ENCODE measurements around the gene PLD5. TPM values are rescaled to one million over a fixed set of nuclear protein-coding genes. Genes with fewer than 3 reads are reported as not detected.

Gene PLD5
- total and polyA plus RNA-seq, 4 donors = under 0.01 to 0.17 (median 0.05) TPM; not detected in 1

GRCh38 chr1:242426271-242426905 is 98.1 kb downstream of the PLD5 start:
- WGBS = 81% methylated on average over 6 of the region's 6 CpGs
- H3K9me3 ChIP-seq (ENCODE audit: control insufficient read depth in 4 of 4, low read length in 3 of 4) = peaks cover 0 to 5% (median 1%) of the 10 kb centered on the region in 4 donors
- no peak for TF ChIP-seq FOXA1 (IDR thresholded peaks at IDR 0.05)
- TF ChIP-seq JUND (IDR thresholded peaks at IDR 0.05) = no peak
- no peak for TF ChIP-seq FOXA2 (IDR thresholded peaks at IDR 0.05)
- no peak for TF ChIP-seq RXRA (IDR thresholded peaks at IDR 0.05)
- TF ChIP-seq GABPA (IDR thresholded peaks at IDR 0.05 in 1 of 2, conservative IDR thresholded peaks at IDR 0.05 in 1 of 2) = no peak
- TF ChIP-seq, protein P1, sequence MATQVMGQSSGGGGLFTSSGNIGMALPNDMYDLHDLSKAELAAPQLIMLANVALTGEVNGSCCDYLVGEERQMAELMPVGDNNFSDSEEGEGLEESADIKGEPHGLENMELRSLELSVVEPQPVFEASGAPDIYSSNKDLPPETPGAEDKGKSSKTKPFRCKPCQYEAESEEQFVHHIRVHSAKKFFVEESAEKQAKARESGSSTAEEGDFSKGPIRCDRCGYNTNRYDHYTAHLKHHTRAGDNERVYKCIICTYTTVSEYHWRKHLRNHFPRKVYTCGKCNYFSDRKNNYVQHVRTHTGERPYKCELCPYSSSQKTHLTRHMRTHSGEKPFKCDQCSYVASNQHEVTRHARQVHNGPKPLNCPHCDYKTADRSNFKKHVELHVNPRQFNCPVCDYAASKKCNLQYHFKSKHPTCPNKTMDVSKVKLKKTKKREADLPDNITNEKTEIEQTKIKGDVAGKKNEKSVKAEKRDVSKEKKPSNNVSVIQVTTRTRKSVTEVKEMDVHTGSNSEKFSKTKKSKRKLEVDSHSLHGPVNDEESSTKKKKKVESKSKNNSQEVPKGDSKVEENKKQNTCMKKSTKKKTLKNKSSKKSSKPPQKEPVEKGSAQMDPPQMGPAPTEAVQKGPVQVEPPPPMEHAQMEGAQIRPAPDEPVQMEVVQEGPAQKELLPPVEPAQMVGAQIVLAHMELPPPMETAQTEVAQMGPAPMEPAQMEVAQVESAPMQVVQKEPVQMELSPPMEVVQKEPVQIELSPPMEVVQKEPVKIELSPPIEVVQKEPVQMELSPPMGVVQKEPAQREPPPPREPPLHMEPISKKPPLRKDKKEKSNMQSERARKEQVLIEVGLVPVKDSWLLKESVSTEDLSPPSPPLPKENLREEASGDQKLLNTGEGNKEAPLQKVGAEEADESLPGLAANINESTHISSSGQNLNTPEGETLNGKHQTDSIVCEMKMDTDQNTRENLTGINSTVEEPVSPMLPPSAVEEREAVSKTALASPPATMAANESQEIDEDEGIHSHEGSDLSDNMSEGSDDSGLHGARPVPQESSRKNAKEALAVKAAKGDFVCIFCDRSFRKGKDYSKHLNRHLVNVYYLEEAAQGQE (IDR thresholded peaks at IDR 0.05) = no peak
- TF ChIP-seq HNF4A (conservative IDR thresholded peaks at IDR 0.05) = no peak
- no peak for TF ChIP-seq ATF3 (IDR thresholded peaks at IDR 0.05)
- TF ChIP-seq, protein P2, sequence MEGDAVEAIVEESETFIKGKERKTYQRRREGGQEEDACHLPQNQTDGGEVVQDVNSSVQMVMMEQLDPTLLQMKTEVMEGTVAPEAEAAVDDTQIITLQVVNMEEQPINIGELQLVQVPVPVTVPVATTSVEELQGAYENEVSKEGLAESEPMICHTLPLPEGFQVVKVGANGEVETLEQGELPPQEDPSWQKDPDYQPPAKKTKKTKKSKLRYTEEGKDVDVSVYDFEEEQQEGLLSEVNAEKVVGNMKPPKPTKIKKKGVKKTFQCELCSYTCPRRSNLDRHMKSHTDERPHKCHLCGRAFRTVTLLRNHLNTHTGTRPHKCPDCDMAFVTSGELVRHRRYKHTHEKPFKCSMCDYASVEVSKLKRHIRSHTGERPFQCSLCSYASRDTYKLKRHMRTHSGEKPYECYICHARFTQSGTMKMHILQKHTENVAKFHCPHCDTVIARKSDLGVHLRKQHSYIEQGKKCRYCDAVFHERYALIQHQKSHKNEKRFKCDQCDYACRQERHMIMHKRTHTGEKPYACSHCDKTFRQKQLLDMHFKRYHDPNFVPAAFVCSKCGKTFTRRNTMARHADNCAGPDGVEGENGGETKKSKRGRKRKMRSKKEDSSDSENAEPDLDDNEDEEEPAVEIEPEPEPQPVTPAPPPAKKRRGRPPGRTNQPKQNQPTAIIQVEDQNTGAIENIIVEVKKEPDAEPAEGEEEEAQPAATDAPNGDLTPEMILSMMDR (IDR thresholded peaks at IDR 0.05; ENCODE audit: low read depth, low read length, missing input control) = no peak
- TF ChIP-seq TAF1 (conservative IDR thresholded peaks at IDR 0.05) = no peak
- TF ChIP-seq ZBTB33 (IDR thresholded peaks at IDR 0.05) = no peak
- no peak for TF ChIP-seq YY1 (IDR thresholded peaks at IDR 0.05)
- no peak for TF ChIP-seq HNF4G (IDR thresholded peaks at IDR 0.05)
- TF ChIP-seq, protein P3, sequence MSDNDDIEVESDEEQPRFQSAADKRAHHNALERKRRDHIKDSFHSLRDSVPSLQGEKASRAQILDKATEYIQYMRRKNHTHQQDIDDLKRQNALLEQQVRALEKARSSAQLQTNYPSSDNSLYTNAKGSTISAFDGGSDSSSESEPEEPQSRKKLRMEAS (IDR thresholded peaks at IDR 0.05) = no peak
- TF ChIP-seq EGR1 (IDR thresholded peaks at IDR 0.05; ENCODE audit: low read depth in 2 of 2) = no peak

More at GRCh38 chr1:242426271-242426905, 98.1 kb downstream of the PLD5 start:
- no peak overlapping the region for H3K9ac ChIP-seq (ENCODE audit: low read depth in 1 of 2, low read length in 2 of 2)
- no peak overlapping the region for H3K4me3 ChIP-seq (ENCODE audit: low read depth in 1 of 3, low read length in 3 of 3)
- DNase-seq (ENCODE audit: low spot score) = no peak
- no peaks in the 10 kb centered on the region for H3K4me1 ChIP-seq (ENCODE audit: control insufficient read depth in 4 of 4, insufficient read depth in 4 of 4, low read length in 3 of 4)
- no peak overlapping the region for H3K27ac ChIP-seq (ENCODE audit: low read depth in 1 of 2, low read length in 2 of 2)
- no peaks in the 10 kb centered on the region for H3K36me3 ChIP-seq (ENCODE audit: control insufficient read depth in 4 of 4, insufficient read depth in 3 of 4, low read depth in 1 of 4, low read length in 3 of 4)
- peaks cover 0 to 6% (median 0%) of the 10 kb centered on the region in 4 donors for H3K27me3 ChIP-seq (ENCODE audit: control insufficient read depth in 4 of 4, insufficient read depth in 4 of 4, low read length in 3 of 4)

Data from liver (tissue), 9 donors.